HCT116 (cell line): Measurements from ENCODE around the gene SMARCA4.

Experiments used
- CBX3 ChIP-seq: IDR thresholded peaks from 2 replicates; pipeline ENCODE4 v1.6.1; 2012; ENCODE audit warnings: low read depth
- CEBPB ChIP-seq: IDR thresholded peaks from 2 replicates; pipeline ENCODE4 v1.6.1; 2012; ENCODE audit warnings: low read depth
- EZH2 ChIP-seq: fragments of 200-600 bp; sonication (generic); IDR thresholded peaks from 2 replicates; pipeline ENCODE4 v1.6.1; 2017; ENCODE audit warnings: antibody characterized with exemption, mixed run types
- EZH2phosphoT487 ChIP-seq: fragments of 200-600 bp; IDR thresholded peaks from 2 replicates; pipeline ENCODE4 v1.6.1; 2018; ENCODE audit warnings: antibody characterized with exemption, borderline replicate concordance
- JUND ChIP-seq: IDR thresholded peaks from 2 replicates; pipeline ENCODE4 v1.6.1; 2012
- POLR2A ChIP-seq: IDR thresholded peaks from 2 replicates; pipeline ENCODE4 v1.7.0; 2011; ENCODE audit warnings: borderline replicate concordance; ENCODE audit not compliant: insufficient read depth, insufficient read length; ENCODE audit errors: extremely low read depth
- POLR2AphosphoS5 ChIP-seq: IDR thresholded peaks from 2 replicates; pipeline ENCODE4 v1.6.1; 2011; ENCODE audit warnings: mild to moderate bottlenecking, low read depth, low read length, moderate library complexity
- TCF7L2 ChIP-seq: IDR thresholded peaks from 2 replicates; pipeline ENCODE4 v1.7.0; 2011; ENCODE audit warnings: borderline replicate concordance, inconsistent platforms; ENCODE audit not compliant: insufficient read depth, insufficient read length; ENCODE audit errors: extremely low read depth
- YY1 ChIP-seq: IDR thresholded peaks from 2 replicates; pipeline ENCODE4 v1.6.1; 2011; ENCODE audit warnings: low read length, low read depth, moderate library complexity, mild to moderate bottlenecking; ENCODE audit not compliant: insufficient replicate concordance; ENCODE audit errors: extremely low read depth
- TF ChIP-seq, protein P1 (sequence below), 3 experiments: fragments of 200-600 bp in 1 of 3; sonication (generic) in 1 of 3; IDR thresholded peaks in 2 of 3; conservative IDR thresholded peaks in 1 of 3; 2 replicates each; pipeline ENCODE4 v1.5.1; 2012 to 2017; ENCODE audit warnings: low read depth in 2 of 3, low read length in 2 of 3, antibody characterized with exemption in 1 of 3, borderline replicate concordance in 1 of 3, control low read depth in 1 of 3, mild to moderate bottlenecking in 1 of 3, mixed read lengths in 1 of 3, mixed run types in 1 of 3, moderate library complexity in 1 of 3; ENCODE audit not compliant: insufficient read depth in 1 of 3
- TF ChIP-seq, protein P2 (sequence below): IDR thresholded peaks from 2 replicates; pipeline ENCODE4 v1.6.1; 2011; ENCODE audit warnings: mild to moderate bottlenecking, low read length, moderate library complexity; ENCODE audit not compliant: insufficient replicate concordance; ENCODE audit errors: extremely low read depth
- TF ChIP-seq, protein P3 (sequence below): IDR thresholded peaks from 2 replicates; pipeline ENCODE4 v1.6.1; 2012; ENCODE audit warnings: low read depth
- TF ChIP-seq, protein P4 (sequence below): IDR thresholded peaks from 2 replicates; pipeline ENCODE4 v1.6.1; 2012

DNA sequence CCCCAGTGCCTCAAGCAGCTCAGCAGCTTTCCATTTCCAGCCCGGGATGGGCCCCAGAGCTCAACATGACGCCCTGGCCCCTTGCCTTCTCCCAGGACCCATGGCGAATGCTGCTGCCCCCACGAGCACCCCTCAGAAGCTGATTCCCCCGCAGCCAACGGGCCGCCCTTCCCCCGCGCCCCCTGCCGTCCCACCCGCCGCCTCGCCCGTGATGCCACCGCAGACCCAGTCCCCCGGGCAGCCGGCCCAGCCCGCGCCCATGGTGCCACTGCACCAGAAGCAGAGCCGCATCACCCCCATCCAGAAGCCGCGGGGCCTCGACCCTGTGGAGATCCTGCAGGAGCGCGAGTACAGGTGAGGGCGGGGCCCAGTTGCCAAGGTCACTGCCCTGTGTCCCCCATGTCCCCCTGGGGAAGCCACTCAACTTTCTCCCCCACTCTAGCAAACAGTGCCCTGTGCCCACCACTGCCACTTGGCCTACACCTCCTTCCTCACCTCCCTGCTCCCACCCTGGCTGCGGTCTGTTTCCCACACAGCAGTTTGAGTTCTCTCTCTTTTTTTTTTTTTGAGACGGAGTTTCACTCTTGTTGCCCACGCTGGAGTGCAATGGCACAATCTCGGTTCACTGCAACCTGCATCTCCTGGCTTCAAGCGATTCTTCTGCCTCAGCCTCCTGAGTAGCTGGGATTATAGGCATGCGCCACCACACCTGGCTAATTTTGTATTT lies 26.9 kb downstream of the SMARCA4 start:
- TF ChIP-seq, protein P1, sequence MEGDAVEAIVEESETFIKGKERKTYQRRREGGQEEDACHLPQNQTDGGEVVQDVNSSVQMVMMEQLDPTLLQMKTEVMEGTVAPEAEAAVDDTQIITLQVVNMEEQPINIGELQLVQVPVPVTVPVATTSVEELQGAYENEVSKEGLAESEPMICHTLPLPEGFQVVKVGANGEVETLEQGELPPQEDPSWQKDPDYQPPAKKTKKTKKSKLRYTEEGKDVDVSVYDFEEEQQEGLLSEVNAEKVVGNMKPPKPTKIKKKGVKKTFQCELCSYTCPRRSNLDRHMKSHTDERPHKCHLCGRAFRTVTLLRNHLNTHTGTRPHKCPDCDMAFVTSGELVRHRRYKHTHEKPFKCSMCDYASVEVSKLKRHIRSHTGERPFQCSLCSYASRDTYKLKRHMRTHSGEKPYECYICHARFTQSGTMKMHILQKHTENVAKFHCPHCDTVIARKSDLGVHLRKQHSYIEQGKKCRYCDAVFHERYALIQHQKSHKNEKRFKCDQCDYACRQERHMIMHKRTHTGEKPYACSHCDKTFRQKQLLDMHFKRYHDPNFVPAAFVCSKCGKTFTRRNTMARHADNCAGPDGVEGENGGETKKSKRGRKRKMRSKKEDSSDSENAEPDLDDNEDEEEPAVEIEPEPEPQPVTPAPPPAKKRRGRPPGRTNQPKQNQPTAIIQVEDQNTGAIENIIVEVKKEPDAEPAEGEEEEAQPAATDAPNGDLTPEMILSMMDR (IDR thresholded peaks at IDR 0.05 in 2 of 3, conservative IDR thresholded peaks at IDR 0.05 in 1 of 3; ENCODE audit: borderline replicate concordance in 1 of 3, insufficient read depth in 1 of 3, low read depth in 2 of 3, low read length in 2 of 3): no peak
- TF ChIP-seq POLR2AphosphoS5: no peak
- TF ChIP-seq POLR2A: no peak
- TF ChIP-seq EZH2: no peak
- TF ChIP-seq, protein P2, sequence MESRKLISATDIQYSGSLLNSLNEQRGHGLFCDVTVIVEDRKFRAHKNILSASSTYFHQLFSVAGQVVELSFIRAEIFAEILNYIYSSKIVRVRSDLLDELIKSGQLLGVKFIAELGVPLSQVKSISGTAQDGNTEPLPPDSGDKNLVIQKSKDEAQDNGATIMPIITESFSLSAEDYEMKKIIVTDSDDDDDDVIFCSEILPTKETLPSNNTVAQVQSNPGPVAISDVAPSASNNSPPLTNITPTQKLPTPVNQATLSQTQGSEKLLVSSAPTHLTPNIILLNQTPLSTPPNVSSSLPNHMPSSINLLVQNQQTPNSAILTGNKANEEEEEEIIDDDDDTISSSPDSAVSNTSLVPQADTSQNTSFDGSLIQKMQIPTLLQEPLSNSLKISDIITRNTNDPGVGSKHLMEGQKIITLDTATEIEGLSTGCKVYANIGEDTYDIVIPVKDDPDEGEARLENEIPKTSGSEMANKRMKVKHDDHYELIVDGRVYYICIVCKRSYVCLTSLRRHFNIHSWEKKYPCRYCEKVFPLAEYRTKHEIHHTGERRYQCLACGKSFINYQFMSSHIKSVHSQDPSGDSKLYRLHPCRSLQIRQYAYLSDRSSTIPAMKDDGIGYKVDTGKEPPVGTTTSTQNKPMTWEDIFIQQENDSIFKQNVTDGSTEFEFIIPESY: no peak
- no peak for TF ChIP-seq YY1
- TF ChIP-seq CEBPB: no peak
- TF ChIP-seq, protein P3, sequence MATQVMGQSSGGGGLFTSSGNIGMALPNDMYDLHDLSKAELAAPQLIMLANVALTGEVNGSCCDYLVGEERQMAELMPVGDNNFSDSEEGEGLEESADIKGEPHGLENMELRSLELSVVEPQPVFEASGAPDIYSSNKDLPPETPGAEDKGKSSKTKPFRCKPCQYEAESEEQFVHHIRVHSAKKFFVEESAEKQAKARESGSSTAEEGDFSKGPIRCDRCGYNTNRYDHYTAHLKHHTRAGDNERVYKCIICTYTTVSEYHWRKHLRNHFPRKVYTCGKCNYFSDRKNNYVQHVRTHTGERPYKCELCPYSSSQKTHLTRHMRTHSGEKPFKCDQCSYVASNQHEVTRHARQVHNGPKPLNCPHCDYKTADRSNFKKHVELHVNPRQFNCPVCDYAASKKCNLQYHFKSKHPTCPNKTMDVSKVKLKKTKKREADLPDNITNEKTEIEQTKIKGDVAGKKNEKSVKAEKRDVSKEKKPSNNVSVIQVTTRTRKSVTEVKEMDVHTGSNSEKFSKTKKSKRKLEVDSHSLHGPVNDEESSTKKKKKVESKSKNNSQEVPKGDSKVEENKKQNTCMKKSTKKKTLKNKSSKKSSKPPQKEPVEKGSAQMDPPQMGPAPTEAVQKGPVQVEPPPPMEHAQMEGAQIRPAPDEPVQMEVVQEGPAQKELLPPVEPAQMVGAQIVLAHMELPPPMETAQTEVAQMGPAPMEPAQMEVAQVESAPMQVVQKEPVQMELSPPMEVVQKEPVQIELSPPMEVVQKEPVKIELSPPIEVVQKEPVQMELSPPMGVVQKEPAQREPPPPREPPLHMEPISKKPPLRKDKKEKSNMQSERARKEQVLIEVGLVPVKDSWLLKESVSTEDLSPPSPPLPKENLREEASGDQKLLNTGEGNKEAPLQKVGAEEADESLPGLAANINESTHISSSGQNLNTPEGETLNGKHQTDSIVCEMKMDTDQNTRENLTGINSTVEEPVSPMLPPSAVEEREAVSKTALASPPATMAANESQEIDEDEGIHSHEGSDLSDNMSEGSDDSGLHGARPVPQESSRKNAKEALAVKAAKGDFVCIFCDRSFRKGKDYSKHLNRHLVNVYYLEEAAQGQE: no peak
- TF ChIP-seq, protein P4, sequence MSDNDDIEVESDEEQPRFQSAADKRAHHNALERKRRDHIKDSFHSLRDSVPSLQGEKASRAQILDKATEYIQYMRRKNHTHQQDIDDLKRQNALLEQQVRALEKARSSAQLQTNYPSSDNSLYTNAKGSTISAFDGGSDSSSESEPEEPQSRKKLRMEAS: no peak
- TF ChIP-seq TCF7L2: no peak
- TF ChIP-seq JUND: no peak
- no peak for TF ChIP-seq CBX3
- TF ChIP-seq EZH2phosphoT487: no peak
